Tibial nerve (tissue), 4 donors: ENCODE results near the gene NT5C1A.

Experiments
- EP300 ChIP-seq, 2 donors: sonication (generic); formaldehyde crosslinking; IDR thresholded peaks; one replicate each; pipeline ENCODE4 v1.6.1; 2017; ENCODE audit warnings: antibody characterized with exemption in 2 of 2, mild to moderate bottlenecking in 1 of 2
- POLR2A ChIP-seq, 2 donors: fragments of 450-650 bp; IDR thresholded peaks; one replicate each; pipeline ENCODE4 v1.6.1; 2017; ENCODE audit warnings: antibody characterized with exemption in 2 of 2, mild to moderate bottlenecking in 2 of 2, moderate library complexity in 2 of 2
- TF ChIP-seq, protein P1 (sequence below), 5 experiments: fragments of 200-600 bp in 3 of 5; fragments of 450-650 bp in 2 of 5; sonication (generic) in 3 of 5; IDR thresholded peaks; one replicate each; pipeline ENCODE4 v1.5.1; 2016 to 2019; ENCODE audit warnings: antibody characterized with exemption in 5 of 5, mild to moderate bottlenecking in 3 of 5, moderate library complexity in 2 of 5

DNA sequence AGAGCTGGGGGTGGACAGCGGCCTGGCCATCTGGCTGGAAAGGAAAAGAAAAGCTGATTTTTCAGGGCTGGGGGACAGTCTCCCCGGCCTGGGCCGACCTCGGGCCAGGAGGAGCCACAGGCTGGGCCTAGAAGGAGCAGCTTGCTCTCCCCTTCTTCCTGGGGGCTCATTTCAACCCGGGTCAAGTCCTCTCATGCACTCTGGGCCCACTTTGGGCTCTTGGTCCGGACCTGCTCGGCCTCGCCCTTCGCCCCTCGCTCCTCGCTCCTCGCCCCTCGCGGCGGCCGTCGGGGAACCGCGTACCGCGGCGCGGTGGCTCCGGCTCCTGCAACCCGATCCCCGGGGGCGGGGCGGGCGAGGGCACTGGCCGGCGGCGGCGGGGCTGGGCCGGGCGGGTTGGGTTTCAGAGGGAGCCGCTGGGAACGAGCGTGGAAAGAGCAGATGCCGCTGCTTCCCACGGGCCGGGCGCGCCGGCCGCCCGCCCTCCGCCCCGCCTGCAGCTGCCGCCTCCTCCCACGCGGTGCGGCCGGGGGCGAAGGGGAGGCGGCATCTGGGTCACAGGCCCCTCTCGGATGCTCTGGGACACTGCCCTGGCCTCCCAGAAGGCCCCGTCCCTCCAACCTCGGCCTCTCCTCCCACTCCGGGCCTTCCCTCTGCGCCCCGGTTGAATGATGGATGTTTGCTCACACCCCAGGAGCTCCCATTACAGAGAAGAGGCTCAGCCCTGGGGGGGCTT, 39.1 kb downstream of the NT5C1A start:
- no peak for TF ChIP-seq EP300 (IDR thresholded peaks at IDR 0.05)
- TF ChIP-seq, protein P1, sequence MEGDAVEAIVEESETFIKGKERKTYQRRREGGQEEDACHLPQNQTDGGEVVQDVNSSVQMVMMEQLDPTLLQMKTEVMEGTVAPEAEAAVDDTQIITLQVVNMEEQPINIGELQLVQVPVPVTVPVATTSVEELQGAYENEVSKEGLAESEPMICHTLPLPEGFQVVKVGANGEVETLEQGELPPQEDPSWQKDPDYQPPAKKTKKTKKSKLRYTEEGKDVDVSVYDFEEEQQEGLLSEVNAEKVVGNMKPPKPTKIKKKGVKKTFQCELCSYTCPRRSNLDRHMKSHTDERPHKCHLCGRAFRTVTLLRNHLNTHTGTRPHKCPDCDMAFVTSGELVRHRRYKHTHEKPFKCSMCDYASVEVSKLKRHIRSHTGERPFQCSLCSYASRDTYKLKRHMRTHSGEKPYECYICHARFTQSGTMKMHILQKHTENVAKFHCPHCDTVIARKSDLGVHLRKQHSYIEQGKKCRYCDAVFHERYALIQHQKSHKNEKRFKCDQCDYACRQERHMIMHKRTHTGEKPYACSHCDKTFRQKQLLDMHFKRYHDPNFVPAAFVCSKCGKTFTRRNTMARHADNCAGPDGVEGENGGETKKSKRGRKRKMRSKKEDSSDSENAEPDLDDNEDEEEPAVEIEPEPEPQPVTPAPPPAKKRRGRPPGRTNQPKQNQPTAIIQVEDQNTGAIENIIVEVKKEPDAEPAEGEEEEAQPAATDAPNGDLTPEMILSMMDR (IDR thresholded peaks at IDR 0.05) = no peak
- peak in 1 of 2 donors; percentile 28 for TF ChIP-seq POLR2A (IDR thresholded peaks at IDR 0.05)
